Midbrain (tissue), 1 donor: Measurements from ENCODE around the gene HOXD1.
A peak's percentile ranks its signal among the peaks of the same experiment; 100 is the strongest.

Source experiments
- DNase-seq: peaks from one replicate; lab custom pipeline; 2025; lab: John Stamatoyannopoulos, UW

HOXD1 gene

GRCh38 chr2:176165370-176166050, 23.0 kb upstream of the HOXD1 start:
- DNase-seq, result no peak

GRCh38 chr2:176166272-176166671, 22.2 kb upstream of the HOXD1 start:
- no peak for DNase-seq

GRCh38 chr2:176167398-176167797, 21.1 kb upstream of the HOXD1 start:
- DNase-seq, result no peak

GRCh38 chr2:176169181-176169580, 19.3 kb upstream of the HOXD1 start:
- DNase-seq, result no peak

GRCh38 chr2:176169711-176170110, 18.8 kb upstream of the HOXD1 start:
- DNase-seq, result no peak

- DNase-seq, result no peak
Observed at GRCh38 chr2:176170602-176171305, 17.7 kb upstream of the HOXD1 start.

- peak; percentile 39 for DNase-seq
Observed at GRCh38 chr2:176171351-176172006, 17.0 kb upstream of the HOXD1 start.

- DNase-seq, result no peak
Observed at GRCh38 chr2:176172007-176172894, 16.2 kb upstream of the HOXD1 start.

- DNase-seq, result no peak
Observed at GRCh38 chr2:176172895-176173566, 15.4 kb upstream of the HOXD1 start.

- DNase-seq, result no peak
Observed at GRCh38 chr2:176173567-176174381, 14.7 kb upstream of the HOXD1 start.

GRCh38 chr2:176174382-176174823, 14.1 kb upstream of the HOXD1 start:
- DNase-seq, result peak; percentile 39

- peak; percentile 74 for DNase-seq
Observed at GRCh38 chr2:176174824-176175708, 13.4 kb upstream of the HOXD1 start.

- peak; percentile 20 for DNase-seq
Observed at GRCh38 chr2:176175709-176176607, 12.5 kb upstream of the HOXD1 start.

GRCh38 chr2:176177580-176178037, 10.9 kb upstream of the HOXD1 start:
- no peak for DNase-seq

- no peak for DNase-seq
Observed at GRCh38 chr2:176178038-176178756, 10.3 kb upstream of the HOXD1 start.

- no peak for DNase-seq
Observed at GRCh38 chr2:176178757-176179295, 9.6 kb upstream of the HOXD1 start.

GRCh38 chr2:176181551-176181950, 6.9 kb upstream of the HOXD1 start:
- DNase-seq, result no peak
